HG03095 (cell line): Measurements from ENCODE around the gene AAMDC.

Experiments
- ATAC-seq: cut with Tn5 transposase; IDR thresholded peaks from one replicate; pipeline ENCODE4 v1.9.1; 2021; ENCODE audit warnings: moderate library complexity; ENCODE audit not compliant: unreplicated experiment

The AAMDC gene

DNA sequence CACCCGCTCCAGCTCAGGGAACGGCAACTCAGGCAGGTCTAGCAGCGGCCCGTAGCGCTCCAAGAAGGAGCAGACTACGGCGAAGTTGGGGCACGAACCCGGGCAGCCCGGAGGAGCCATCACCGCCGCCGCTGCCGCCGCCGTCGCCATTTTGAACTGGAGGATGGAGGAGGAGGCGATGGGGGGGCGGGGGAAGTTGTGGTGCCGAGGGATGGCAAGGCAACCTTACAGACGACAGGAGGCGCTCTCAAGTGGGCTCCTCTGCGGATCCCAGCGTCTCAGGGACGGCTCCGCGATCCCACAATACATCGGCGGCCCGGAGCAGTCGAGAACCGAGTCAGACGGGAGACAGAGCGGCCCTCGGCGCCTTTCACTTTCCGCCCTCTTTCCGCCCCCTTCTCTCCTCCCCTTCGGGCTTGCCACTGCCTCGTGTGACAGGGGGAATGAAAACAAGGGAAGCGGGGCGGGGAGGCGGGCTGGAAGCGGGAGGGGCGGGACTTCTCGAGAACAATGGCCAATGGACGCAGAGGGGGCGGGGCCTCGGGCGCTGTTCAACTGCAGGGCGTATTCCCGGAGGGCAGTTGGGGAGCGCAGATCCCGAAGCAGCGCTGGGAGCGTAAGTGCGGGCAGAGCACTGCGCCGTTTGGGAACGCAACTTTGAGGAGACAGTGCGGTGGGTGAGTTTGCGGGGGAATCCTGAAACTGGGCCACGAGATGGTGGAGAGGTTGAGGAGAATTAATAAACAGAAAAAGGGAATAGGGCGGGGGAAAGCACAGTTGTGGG, at the start of gene AAMDC, which contains the start of gene RSF1:
Gene AAMDC (plus strand): TSS at position 580 of the 784 bp plus-strand sequence. CDS start 21,353 bp downstream, outside the sequence.
Gene RSF1 (minus strand): TSS at position 158 of the 784 bp plus-strand sequence. CDS start 8 bp downstream, at position 150.
- ATAC-seq = peak; percentile 78

GRCh38 chr11:77775936-77776335, 45.0 kb upstream of the AAMDC start:
- no peak for ATAC-seq

- no peak for ATAC-seq
Observed at GRCh38 chr11:77776455-77776854, 44.5 kb upstream of the AAMDC start.

- ATAC-seq = no peak
Observed at GRCh38 chr11:77778118-77778517, 42.8 kb upstream of the AAMDC start.

DNA sequence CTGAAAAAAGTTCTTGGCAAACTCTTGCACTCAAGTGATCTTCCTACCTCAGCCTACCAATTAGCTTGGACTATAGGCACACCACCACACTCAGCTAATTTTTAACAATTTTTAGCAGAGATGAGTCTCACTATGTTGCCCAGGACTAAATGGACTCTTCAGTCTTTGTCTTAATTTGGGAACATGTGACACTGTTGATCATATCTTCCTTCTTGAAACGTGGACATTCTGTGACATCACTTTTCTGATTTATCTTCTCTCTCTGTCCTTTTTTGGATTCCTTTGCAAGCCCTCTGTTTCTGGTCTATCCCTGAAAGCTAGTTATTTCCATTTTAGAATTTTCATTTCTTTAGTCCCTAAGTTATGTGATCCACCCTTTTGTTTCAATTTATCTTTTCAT, 42.4 kb upstream of the AAMDC start:
- ATAC-seq = no peak

GRCh38 chr11:77779935-77780334, 41.0 kb upstream of the AAMDC start:
- ATAC-seq = no peak

DNA sequence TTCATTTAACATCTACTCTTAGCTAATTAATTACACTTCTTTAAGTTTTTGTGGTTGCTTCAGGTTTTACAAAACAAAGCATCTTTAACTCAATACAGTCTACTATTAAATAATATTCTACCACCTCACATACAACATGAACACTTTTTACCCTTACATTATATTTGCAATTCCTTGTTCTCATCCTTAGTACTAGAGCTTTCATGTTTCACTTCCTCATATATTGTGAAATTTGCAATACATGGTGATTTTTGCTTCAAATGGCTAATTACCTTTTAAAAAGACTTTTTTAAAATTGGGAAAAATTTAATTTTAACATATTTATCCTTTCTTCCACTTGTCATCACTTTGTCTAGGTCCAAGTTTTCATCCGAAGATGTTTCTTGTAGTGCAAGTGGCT, 37.9 kb upstream of the AAMDC start:
- no peak for ATAC-seq

GRCh38 chr11:77784572-77784971, 36.4 kb upstream of the AAMDC start:
- ATAC-seq = no peak

- no peak for ATAC-seq
Observed at GRCh38 chr11:77789061-77789730, 31.7 kb upstream of the AAMDC start.

GRCh38 chr11:77789731-77790476, 31.0 kb upstream of the AAMDC start:
- no peak for ATAC-seq

GRCh38 chr11:77791301-77791700, 29.6 kb upstream of the AAMDC start:
- no peak for ATAC-seq

DNA sequence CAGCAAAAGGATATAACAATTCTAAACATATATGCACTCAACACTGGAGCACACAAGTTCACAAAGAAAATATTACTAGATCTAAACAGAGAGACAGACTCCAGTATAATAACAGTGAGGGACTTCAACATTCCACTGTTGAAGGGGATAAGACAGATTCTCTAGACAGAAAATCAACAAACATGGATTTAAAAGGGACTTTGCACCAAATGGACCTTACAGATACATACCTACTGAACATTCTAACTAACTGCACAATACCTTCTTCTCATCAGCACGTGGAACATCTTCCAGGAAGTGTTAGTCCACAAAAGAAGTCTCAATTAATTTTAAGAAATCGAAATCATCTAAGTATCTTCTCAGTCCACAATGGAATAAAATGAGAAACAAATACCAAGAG, 27.0 kb upstream of the AAMDC start:
- no peak for ATAC-seq

GRCh38 chr11:77799338-77799737, 21.6 kb upstream of the AAMDC start:
- ATAC-seq = no peak

- no peak for ATAC-seq
Observed at GRCh38 chr11:77800449-77800848, 20.5 kb upstream of the AAMDC start.

- no peak for ATAC-seq
Observed at GRCh38 chr11:77801477-77801876, 19.5 kb upstream of the AAMDC start.

- no peak for ATAC-seq
Observed at GRCh38 chr11:77806415-77806814, 14.5 kb upstream of the AAMDC start.

DNA sequence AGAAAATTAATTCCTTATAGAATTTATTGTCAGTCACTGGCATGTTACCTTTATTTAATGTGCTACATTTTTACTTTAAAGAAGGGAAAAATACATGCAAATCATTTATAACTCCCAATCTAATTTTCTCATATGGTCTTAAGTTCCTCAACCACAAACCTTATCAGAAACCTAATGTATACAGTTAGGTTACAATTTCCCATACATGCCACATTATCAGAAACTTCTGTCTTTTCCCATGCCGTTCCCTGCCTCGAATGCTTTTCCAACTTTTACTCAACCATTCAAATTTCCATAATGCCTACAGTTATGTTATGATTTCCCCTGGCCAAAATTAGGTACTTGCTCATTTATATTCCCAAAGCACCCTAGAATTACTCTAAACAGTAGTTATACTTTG, 14.0 kb upstream of the AAMDC start:
- ATAC-seq = no peak

DNA sequence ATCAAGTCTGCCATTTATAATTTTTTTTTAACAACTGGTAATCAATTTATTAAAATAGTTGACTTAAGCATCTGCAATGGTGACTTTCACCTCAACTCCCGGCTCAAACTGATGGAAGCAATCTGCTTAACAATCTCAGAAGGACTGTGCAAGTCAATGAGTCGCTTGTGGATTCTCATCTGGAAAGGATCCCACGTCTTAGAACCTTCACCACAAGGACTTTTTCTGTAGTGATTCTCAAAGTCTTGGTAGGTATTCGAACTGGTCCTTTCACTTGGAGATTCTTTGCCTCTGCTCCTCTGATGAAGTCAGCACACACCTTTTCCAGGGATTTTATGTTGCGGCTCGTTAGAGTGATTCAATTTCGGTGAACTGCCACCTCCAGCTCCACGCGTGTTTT, 7.7 kb upstream of the AAMDC start:
- ATAC-seq = no peak

- ATAC-seq = no peak
Observed at GRCh38 chr11:77814848-77815247, 6.1 kb upstream of the AAMDC start.

DNA sequence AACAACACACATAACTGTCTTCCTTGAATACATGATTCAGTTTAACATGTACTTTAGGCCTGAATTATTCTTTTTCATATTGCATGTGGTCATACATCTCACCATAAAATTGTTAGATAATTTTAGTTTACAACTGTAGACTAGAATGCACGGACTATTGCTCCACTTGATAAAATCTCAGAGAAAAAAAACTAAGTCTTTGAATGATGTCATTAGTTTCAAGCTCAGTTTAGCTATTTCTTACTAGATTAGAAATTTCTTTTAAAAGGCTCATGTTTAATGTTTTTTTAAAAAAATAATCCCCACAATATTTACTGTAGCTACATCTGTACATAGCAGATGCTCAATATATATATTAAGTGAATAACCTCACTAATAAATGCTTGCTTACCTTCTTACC, 5.5 kb upstream of the AAMDC start:
- ATAC-seq = no peak

DNA sequence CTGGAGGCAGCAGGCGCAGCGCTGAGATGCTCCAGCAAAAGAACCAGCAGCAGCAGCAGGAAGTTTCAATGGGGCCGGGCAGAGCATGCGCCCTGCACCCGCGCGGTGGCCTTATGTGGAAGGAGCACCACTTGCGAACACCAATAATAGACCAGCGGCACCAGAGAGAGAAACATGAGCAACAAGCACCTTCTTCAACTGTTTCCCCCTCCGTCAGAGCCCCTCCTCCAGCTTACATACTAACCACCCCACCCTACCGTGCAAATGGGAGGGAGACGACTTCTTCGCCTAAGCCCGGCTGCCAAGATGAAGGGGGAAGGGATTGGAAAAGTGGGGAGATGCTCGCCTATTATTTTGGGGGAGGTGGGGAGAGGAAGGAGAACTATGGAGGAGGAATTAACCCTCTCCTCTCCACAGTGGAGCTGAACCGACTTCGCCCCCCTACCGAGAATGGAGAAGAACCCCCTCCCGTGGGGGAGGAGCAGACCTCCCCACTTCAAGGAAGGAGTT, 1.5 kb upstream of the AAMDC start:
- peak; percentile 48 for ATAC-seq
